CD4-positive, alpha-beta memory T cell (primary cell): Measurements from ENCODE around the gene ATXN7. TPM values are rescaled to one million over a fixed set of nuclear protein-coding genes. Genes with fewer than 3 reads are reported as not detected.

Experiments used
- polyA plus RNA-seq, 2 donors: library from polyadenylated mRNA; unstranded; fragments of 300-500 nt; fragmentation: Illumina TruSeq; gene quantifications; one replicate each; pipeline ENCODE4 v1.2.3, GENCODE V29; 2021
- total RNA-seq, 2 experiments: library from RNA; stranded (reverse); gene quantifications; one replicate each; pipeline ENCODE4 v1.2.3, GENCODE V29; 2021

The ATXN7 gene
- total and polyA plus RNA-seq, 4 experiments from 2014 or later: 13.4 to 160 (median 89.2) TPM

Other genes with a start within 250 kb of the ATXN7 start
- gene SNTN, start 211.2 kb upstream of the ATXN7 start, total RNA-seq: not detected
- gene SNTN, start 211.2 kb upstream of the ATXN7 start, polyA plus RNA-seq: not detected
- not detected for gene C3orf49, start 44.6 kb upstream of the ATXN7 start, total RNA-seq
- not detected for gene C3orf49, start 44.6 kb upstream of the ATXN7 start, polyA plus RNA-seq
- gene THOC7, start 62 bp upstream of the ATXN7 start, total RNA-seq: 10 to 100 TPM; 40.2 TPM
- 100 to 1,000 TPM in 1 of 2 donors, 10 to 100 TPM in 1; 85.5 to 142 TPM for gene THOC7, start 62 bp upstream of the ATXN7 start, polyA plus RNA-seq
- not detected for gene SCAANT1, start 48.5 kb downstream of the ATXN7 start, total RNA-seq
- gene SCAANT1, start 48.5 kb downstream of the ATXN7 start, polyA plus RNA-seq: not detected
- 10 to 100 TPM; 65.7 to 68.1 TPM for gene PSMD6, start 159.6 kb downstream of the ATXN7 start, total RNA-seq
- 100 to 1,000 TPM; 127 to 152 TPM for gene PSMD6, start 159.6 kb downstream of the ATXN7 start, polyA plus RNA-seq